ENCODE measurements around the gene ADCY1. TPM values are rescaled to one million over a fixed set of nuclear protein-coding genes. Genes with fewer than 3 reads are reported as not detected.
A peak's percentile ranks its signal among the peaks of the same experiment; 100 is the strongest.

ADCY1 gene
- total and polyA plus RNA-seq, 2 donors from 2014 or later, result 2.9 to 3.7 TPM

DNA sequence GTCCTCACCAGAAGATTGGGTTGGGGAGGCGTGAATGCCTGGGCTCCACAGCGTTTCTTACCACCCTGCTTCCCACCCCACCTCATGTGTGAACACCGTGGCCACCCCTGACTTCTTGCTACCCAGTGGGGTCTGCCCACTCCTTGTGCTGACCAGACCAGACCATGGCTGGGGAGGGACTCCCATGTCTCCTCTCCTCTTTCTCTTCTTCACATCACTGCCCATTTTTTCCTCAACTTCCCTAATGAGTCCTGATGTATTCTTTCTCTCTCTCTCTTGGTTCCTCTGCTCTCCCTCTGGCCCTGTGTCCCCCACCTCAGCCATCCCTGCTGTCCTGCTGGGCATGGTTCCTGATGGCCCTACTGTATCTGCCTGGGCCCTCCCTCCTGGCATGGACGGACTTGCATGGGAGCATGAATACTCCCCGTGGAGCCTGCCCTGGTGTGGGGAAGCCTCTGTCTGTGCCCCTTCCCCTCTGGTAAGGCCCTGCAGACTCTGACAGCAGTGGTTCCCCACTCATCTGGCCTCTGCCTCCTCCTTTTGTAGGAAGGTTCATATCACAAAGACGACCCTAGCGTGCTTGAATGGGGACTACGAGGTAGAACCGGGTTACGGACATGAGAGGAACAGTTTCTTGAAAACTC is 85.5 kb downstream of the ADCY1 start:
- Histone ChIP-seq H3K9me3 (ENCODE audit: control insufficient read depth in 2 of 3, insufficient read depth in 1 of 3, low read length in 3 of 3) (no peaks in the 10 kb centered on the region), H3K4me3 (ENCODE audit: low read length in 3 of 3) (no peak overlapping the region), H3K27ac (ENCODE audit: low read depth in 2 of 2, low read length in 2 of 2) (no peak overlapping the region), H3K9ac (ENCODE audit: low read length in 3 of 3) (no peak overlapping the region), H3K27me3 (ENCODE audit: control insufficient read depth, insufficient read depth, low read length) (no peaks in the 10 kb centered on the region), H3K4me1 (ENCODE audit: control insufficient read depth in 2 of 3, insufficient read depth in 2 of 3, low read depth in 1 of 3, low read length in 3 of 3) (no peaks in the 10 kb centered on the region), H3K36me3 (ENCODE audit: control insufficient read depth in 2 of 3, insufficient read depth in 3 of 3, low read length in 3 of 3) (no peaks in the 10 kb centered on the region)
- FAIRE-seq, result no peak
- DNase-seq, result peak in 1 of 5 donors; percentile 9
- intact Hi-C loops (cut with DNase I), result no loop called here
- TF ChIP-seq, protein P1, sequence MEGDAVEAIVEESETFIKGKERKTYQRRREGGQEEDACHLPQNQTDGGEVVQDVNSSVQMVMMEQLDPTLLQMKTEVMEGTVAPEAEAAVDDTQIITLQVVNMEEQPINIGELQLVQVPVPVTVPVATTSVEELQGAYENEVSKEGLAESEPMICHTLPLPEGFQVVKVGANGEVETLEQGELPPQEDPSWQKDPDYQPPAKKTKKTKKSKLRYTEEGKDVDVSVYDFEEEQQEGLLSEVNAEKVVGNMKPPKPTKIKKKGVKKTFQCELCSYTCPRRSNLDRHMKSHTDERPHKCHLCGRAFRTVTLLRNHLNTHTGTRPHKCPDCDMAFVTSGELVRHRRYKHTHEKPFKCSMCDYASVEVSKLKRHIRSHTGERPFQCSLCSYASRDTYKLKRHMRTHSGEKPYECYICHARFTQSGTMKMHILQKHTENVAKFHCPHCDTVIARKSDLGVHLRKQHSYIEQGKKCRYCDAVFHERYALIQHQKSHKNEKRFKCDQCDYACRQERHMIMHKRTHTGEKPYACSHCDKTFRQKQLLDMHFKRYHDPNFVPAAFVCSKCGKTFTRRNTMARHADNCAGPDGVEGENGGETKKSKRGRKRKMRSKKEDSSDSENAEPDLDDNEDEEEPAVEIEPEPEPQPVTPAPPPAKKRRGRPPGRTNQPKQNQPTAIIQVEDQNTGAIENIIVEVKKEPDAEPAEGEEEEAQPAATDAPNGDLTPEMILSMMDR (IDR thresholded peaks at IDR 0.05; ENCODE audit: borderline replicate concordance, extremely low read depth, insufficient read depth), result no peak

GRCh38 chr7:45660201-45660900 is 86.2 kb downstream of the ADCY1 start:
- peak in 2 of 5 donors; percentile 5 to 26 for DNase-seq
- no peaks in the 10 kb centered on the region for H3K36me3 ChIP-seq (ENCODE audit: control insufficient read depth in 2 of 3, insufficient read depth in 3 of 3, low read length in 3 of 3)
- H3K4me3 ChIP-seq (ENCODE audit: low read length in 3 of 3), result no peak overlapping the region
- TF ChIP-seq, protein P1 (IDR thresholded peaks at IDR 0.05; ENCODE audit: borderline replicate concordance, extremely low read depth, insufficient read depth), result no peak
- H3K4me1 ChIP-seq (ENCODE audit: control insufficient read depth in 2 of 3, insufficient read depth in 2 of 3, low read depth in 1 of 3, low read length in 3 of 3), result no peaks in the 10 kb centered on the region
- H3K27me3 ChIP-seq (ENCODE audit: control insufficient read depth, insufficient read depth, low read length), result no peaks in the 10 kb centered on the region
- intact Hi-C loops (cut with DNase I), result no loop called here
- H3K27ac ChIP-seq (ENCODE audit: low read depth in 2 of 2, low read length in 2 of 2), result no peak overlapping the region
- no peaks in the 10 kb centered on the region for H3K9me3 ChIP-seq (ENCODE audit: control insufficient read depth in 2 of 3, insufficient read depth in 1 of 3, low read length in 3 of 3)
- FAIRE-seq, result no peak
- H3K9ac ChIP-seq (ENCODE audit: low read length in 3 of 3), result no peak overlapping the region

GRCh38 chr7:45660901-45661211 is 86.7 kb downstream of the ADCY1 start:
- intact Hi-C loops (cut with DNase I), result no loop called here
- FAIRE-seq, result no peak

More at GRCh38 chr7:45660901-45661211, 86.7 kb downstream of the ADCY1 start:
- TF ChIP-seq, protein P1 (IDR thresholded peaks at IDR 0.05; ENCODE audit: borderline replicate concordance, extremely low read depth, insufficient read depth), result no peak
- no peak for DNase-seq
- Histone ChIP-seq H3K4me3 (ENCODE audit: low read length in 3 of 3) (no peak overlapping the region), H3K27me3 (ENCODE audit: control insufficient read depth, insufficient read depth, low read length) (no peaks in the 10 kb centered on the region), H3K9me3 (ENCODE audit: control insufficient read depth in 2 of 3, insufficient read depth in 1 of 3, low read length in 3 of 3) (no peaks in the 10 kb centered on the region), H3K36me3 (ENCODE audit: control insufficient read depth in 2 of 3, insufficient read depth in 3 of 3, low read length in 3 of 3) (no peaks in the 10 kb centered on the region), H3K27ac (ENCODE audit: low read depth in 2 of 2, low read length in 2 of 2) (no peak overlapping the region), H3K4me1 (ENCODE audit: control insufficient read depth in 2 of 3, insufficient read depth in 2 of 3, low read depth in 1 of 3, low read length in 3 of 3) (no peaks in the 10 kb centered on the region), H3K9ac (ENCODE audit: low read length in 3 of 3) (no peak overlapping the region)
